Keratinocyte (primary cell): Measurements from ENCODE around the gene GRPEL2. TPM values are rescaled to one million over a fixed set of nuclear protein-coding genes. Genes with fewer than 3 reads are reported as not detected.

Source experiments
- DNase-seq: peaks from one replicate; pipeline ENCODE4 v3.0.0-alpha.2; 2011; ENCODE audit warnings: low read depth, missing footprints, low spot score
- FAIRE-seq: peaks from 2 replicates; lab custom pipeline; 2011; peaks lifted over from hg19 to GRCh38; lab: Jason Lieb, UNC
- H2AFZ ChIP-seq: 2 replicates; pipeline ENCODE4 v1.6.0; 2012; ENCODE audit warnings: low read length, control low read depth, inconsistent platforms; ENCODE audit not compliant: control insufficient read depth
- H3K27ac ChIP-seq: 2 replicates; pipeline ENCODE4 v1.5.1; 2011; ENCODE audit warnings: low read length; ENCODE audit not compliant: control insufficient read depth, insufficient read depth
- H3K27me3 ChIP-seq: 3 replicates; pipeline ENCODE4 v1.6.0; 2011; ENCODE audit warnings: low read length; ENCODE audit not compliant: control insufficient read depth, insufficient read depth; ENCODE audit errors: extremely low read depth
- H3K36me3 ChIP-seq, 2 experiments: 2 replicates in 1 of 2; 3 replicates in 1 of 2; pipeline ENCODE4 v1.5.1; 2011; ENCODE audit warnings: low read length in 2 of 2, mild to moderate bottlenecking in 1 of 2; ENCODE audit not compliant: control insufficient read depth in 2 of 2, insufficient read depth in 2 of 2; ENCODE audit errors: extremely low read depth in 1 of 2
- H3K4me1 ChIP-seq: 3 replicates; pipeline ENCODE4 v1.5.1; 2011; ENCODE audit warnings: low read length; ENCODE audit not compliant: control insufficient read depth, insufficient read depth; ENCODE audit errors: extremely low read depth
- H3K4me2 ChIP-seq: 3 replicates; pipeline ENCODE4 v1.6.0; 2011; ENCODE audit warnings: low read depth, low read length; ENCODE audit not compliant: control insufficient read depth, insufficient read depth; ENCODE audit errors: extremely low read depth
- H3K4me3 ChIP-seq, 3 experiments: fragments of 200-600 bp in 1 of 3; sonication (generic) in 1 of 3; 2 replicates in 2 of 3; 3 replicates in 1 of 3; pipeline ENCODE4 v1.5.1; 2011 to 2016; ENCODE audit warnings: low read length in 3 of 3, mild to moderate bottlenecking in 3 of 3, control low read depth in 2 of 3, inconsistent platforms in 1 of 3, low read depth in 1 of 3, mixed read lengths in 1 of 3, mixed run types in 1 of 3, moderate library complexity in 1 of 3; ENCODE audit not compliant: control insufficient read depth in 2 of 3, insufficient read depth in 2 of 3; ENCODE audit errors: extremely low read depth in 1 of 3
- H3K79me2 ChIP-seq: 2 replicates; pipeline ENCODE4 v1.6.0; 2012; ENCODE audit warnings: low read length; ENCODE audit not compliant: control insufficient read depth, insufficient read depth
- H3K9ac ChIP-seq: 3 replicates; pipeline ENCODE4 v1.6.0; 2011; ENCODE audit warnings: low read length; ENCODE audit not compliant: control insufficient read depth, insufficient read depth; ENCODE audit errors: extremely low read depth
- H3K9me1 ChIP-seq: 3 replicates; pipeline ENCODE4 v1.6.0; 2011; ENCODE audit warnings: low read length; ENCODE audit not compliant: control insufficient read depth, insufficient read depth; ENCODE audit errors: extremely low read depth
- H3K9me3 ChIP-seq: 2 replicates; pipeline ENCODE4 v1.5.1; 2012; ENCODE audit warnings: low read depth, low read length; ENCODE audit not compliant: control insufficient read depth
- H4K20me1 ChIP-seq: 3 replicates; pipeline ENCODE4 v1.6.0; 2011; ENCODE audit warnings: low read length; ENCODE audit not compliant: control insufficient read depth, insufficient read depth; ENCODE audit errors: extremely low read depth
- CTCF ChIP-seq, 3 experiments: IDR thresholded peaks in 1 of 3; conservative IDR thresholded peaks in 1 of 3; optimal IDR thresholded peaks in 1 of 3; 2 replicates in 2 of 3; 3 replicates in 1 of 3; pipeline versions ENCODE3 to v1.5.1; 2011; ENCODE audit warnings: low read length in 3 of 3, mild to moderate bottlenecking in 3 of 3, moderate library complexity in 2 of 3, control low read depth in 1 of 3, inconsistent platforms in 1 of 3; ENCODE audit not compliant: insufficient read depth in 2 of 3; ENCODE audit errors: extremely low read depth in 1 of 3
- EZH2 ChIP-seq: IDR thresholded peaks from one replicate; pipeline ENCODE4 v1.6.1; 2012; ENCODE audit warnings: inconsistent platforms, mild to moderate bottlenecking, low read length, moderate library complexity
- dilution Hi-C: fragments of 300-500 bp; cut with MboI; formaldehyde crosslinking; loops from one replicate; pipeline ENCODE4 v1.7.0; 2020; ENCODE audit warnings: low sequenced_read_pairs; ENCODE audit not compliant: extremely low pct_ligation_motif_present
- polyA plus RNA-seq, 5 experiments: library from polyadenylated mRNA; depleted of rRNA in 3 of 5; stranded (reverse) in 3 of 5; stranded (forward) in 1 of 5; unstranded in 1 of 5; fragments of >200 nt; gene quantifications; 1 replicate in 1 of 5; 2 replicates in 3 of 5; 3 replicates in 1 of 5; pipeline versions ENCODE4 v1.2.1 to v1.2.3, GENCODE V29; 2011 to 2012; ENCODE audit warnings: missing spikeins in 2 of 5, low read depth in 1 of 5, low replicate concordance in 1 of 5

The GRPEL2 gene
- polyA plus RNA-seq, 1 donor (not counting 4 experiments of a cell fraction or from before 2014, with no cell fraction given): 17.5 TPM

- Histone ChIP-seq H3K27me3 (no peaks in the 10 kb centered on the region), H3K9me3 (no peaks in the 10 kb centered on the region), H3K9me1 (no peaks in the 10 kb centered on the region), H3K9ac (no peak overlapping the region), H3K4me3 (no peak overlapping the region), H4K20me1 (no peaks in the 10 kb centered on the region), H3K4me2 (no peak overlapping the region), H3K36me3 (no peaks in the 10 kb centered on the region), H2AFZ (no peak overlapping the region), H3K27ac (no peak overlapping the region), H3K79me2 (no peaks in the 10 kb centered on the region), H3K4me1 (peaks cover 4% of the 10 kb centered on the region)
- DNase-seq (no peak), FAIRE-seq (peak; percentile 53)
- dilution Hi-C loops: no loop called here
- TF ChIP-seq CTCF (optimal IDR thresholded peaks at IDR 0.05 in 1 of 3, IDR thresholded peaks at IDR 0.05 in 1 of 3, conservative IDR thresholded peaks at IDR 0.05 in 1 of 3; ENCODE audit: extremely low read depth in 1 of 3, insufficient read depth in 2 of 3, low read length in 3 of 3) (no peak), EZH2 (no peak)
These were observed 33.0 kb downstream of the GRPEL2 start for GRCh38 chr5:149378241-149378820.

DNA sequence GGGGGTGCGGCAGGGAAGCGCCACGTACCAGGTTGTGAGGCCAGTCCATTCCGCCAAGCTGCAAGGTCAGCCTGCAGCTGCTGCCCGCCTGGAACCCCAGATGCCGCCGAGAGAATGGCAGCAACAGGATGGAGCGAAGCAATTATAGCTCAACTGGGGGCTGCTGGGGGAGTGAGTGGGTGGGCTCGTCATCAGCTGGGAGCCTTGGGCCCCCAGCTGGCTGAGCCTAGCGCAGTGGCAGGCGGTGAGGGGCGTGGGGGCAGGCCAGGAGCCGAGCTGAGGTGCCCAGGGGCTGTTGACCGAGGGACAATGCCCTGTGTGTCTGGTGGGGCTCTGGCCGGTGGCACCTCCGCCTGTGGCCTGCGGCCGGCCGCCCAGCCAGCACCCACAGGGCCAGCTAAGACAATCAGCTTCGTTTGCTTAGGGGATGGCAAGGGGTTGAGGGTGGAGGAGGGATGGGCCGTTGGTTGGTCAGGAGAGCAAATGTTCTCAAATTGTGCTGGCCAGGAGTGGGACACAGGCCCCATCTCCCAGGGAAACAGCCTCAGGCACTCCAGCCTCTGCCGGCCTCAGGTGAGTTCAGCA, 34.0 kb downstream of the GRPEL2 start, which contains the start of gene IL17B:
TSS of gene IL17B (minus strand) at position 116 of the 585 bp plus-strand sequence. CDS start at position 49, 67 bp downstream.
- Histone ChIP-seq H3K27me3 (no peaks in the 10 kb centered on the region), H2AFZ (no peak within 1 kb of the TSS)
- FAIRE-seq: no peak

More for the DNA sequence above, 34.0 kb downstream of the GRPEL2 start, which contains the start of gene IL17B:
- Histone ChIP-seq H3K4me2 (no peak within 1 kb of the TSS), H3K9me3 (no peaks in the 10 kb centered on the region), H3K27ac (no peak within 1 kb of the TSS), H3K9ac (no peak within 1 kb of the TSS), H3K4me3 (no peak within 1 kb of the TSS), H3K79me2 (no peaks in the 10 kb centered on the region), H3K36me3 (no peaks in the 10 kb centered on the region), H4K20me1 (no peaks in the 10 kb centered on the region), H3K9me1 (no peaks in the 10 kb centered on the region), H3K4me1 (peaks cover 4% of the 10 kb centered on the region)
- dilution Hi-C loops: no loop called here
- no peak for TF ChIP-seq EZH2
- DNase-seq: no peak
